Right atrium auricular region (tissue), 2 donors: ENCODE measurements around the gene SMIM13. TPM values are rescaled to one million over a fixed set of nuclear protein-coding genes. Genes with fewer than 3 reads are reported as not detected.

Source experiments
- DNase-seq: peaks from one replicate; pipeline ENCODE4 v3.0.0-alpha.2; 2019; ENCODE audit warnings: low spot score
- H3K27ac ChIP-seq, 2 donors: fragments of 200-600 bp; sonication (generic); 1 replicate in 1 of 2; 2 replicates in 1 of 2; pipeline ENCODE4 v1.5.1; 2016 to 2019
- H3K27me3 ChIP-seq, 2 donors: fragments of 200-600 bp; sonication (generic); one replicate each; pipeline versions ENCODE4 v1.5.1 to v1.6.0; 2017 to 2019
- H3K36me3 ChIP-seq: fragments of 200-600 bp; sonication (generic); one replicate; pipeline ENCODE4 v1.5.1; 2016
- H3K4me1 ChIP-seq, 2 donors: fragments of 200-600 bp; sonication (generic); one replicate each; pipeline versions ENCODE4 v1.5.1 to v1.6.0; 2017 to 2019
- H3K4me3 ChIP-seq, 2 donors: fragments of 200-600 bp; sonication (generic); 1 replicate in 1 of 2; 2 replicates in 1 of 2; pipeline ENCODE4 v1.5.1; 2017 to 2019; ENCODE audit warnings: mild to moderate bottlenecking in 1 of 2, moderate library complexity in 1 of 2
- H3K9me3 ChIP-seq, 2 donors: fragments of 200-600 bp; sonication (generic); one replicate each; pipeline ENCODE4 v1.5.1; 2019
- CTCF ChIP-seq, 2 donors: fragments of 200-600 bp; sonication (generic); IDR thresholded peaks; one replicate each; pipeline ENCODE4 v1.5.1; 2019; ENCODE audit warnings: antibody characterized with exemption in 2 of 2
- total RNA-seq, 2 donors: library from RNA; depleted of rRNA; stranded (reverse); fragments of >200 nt; gene quantifications; one replicate each; pipeline ENCODE4 v1.1.0, GENCODE V29; 2016

Gene SMIM13
- total RNA-seq, 2 donors from 2014 or later: 9.0 to 11.3 TPM

GRCh38 chr6:11072101-11072500 lies 21.5 kb upstream of the SMIM13 start:
- no peak for TF ChIP-seq CTCF (IDR thresholded peaks at IDR 0.05)
- H3K4me3 ChIP-seq: no peak overlapping the region
- no peaks in the 10 kb centered on the region for H3K27me3 ChIP-seq
- H3K36me3 ChIP-seq: no peaks in the 10 kb centered on the region
- H3K9me3 ChIP-seq: no peaks in the 10 kb centered on the region
- no peaks in the 10 kb centered on the region for H3K4me1 ChIP-seq
- DNase-seq: no peak
- no peak overlapping the region for H3K27ac ChIP-seq

- Histone ChIP-seq H3K4me1 (no peaks in the 10 kb centered on the region), H3K27me3 (no peaks in the 10 kb centered on the region), H3K36me3 (no peaks in the 10 kb centered on the region), H3K27ac (no peak overlapping the region), H3K4me3 (no peak overlapping the region), H3K9me3 (no peaks in the 10 kb centered on the region)
- TF ChIP-seq CTCF (IDR thresholded peaks at IDR 0.05): no peak
- DNase-seq: no peak
Measured at GRCh38 chr6:11076540-11076939, 17.1 kb upstream of the SMIM13 start.

- Histone ChIP-seq H3K27ac (no peak overlapping the region), H3K4me3 (no peak overlapping the region), H3K9me3 (no peaks in the 10 kb centered on the region), H3K4me1 (no peaks in the 10 kb centered on the region), H3K27me3 (no peaks in the 10 kb centered on the region), H3K36me3 (no peaks in the 10 kb centered on the region)
- no peak for TF ChIP-seq CTCF (IDR thresholded peaks at IDR 0.05)
- DNase-seq: no peak
Measured at GRCh38 chr6:11078266-11078665, 15.4 kb upstream of the SMIM13 start.

- Histone ChIP-seq H3K9me3 (no peaks in the 10 kb centered on the region), H3K36me3 (no peaks in the 10 kb centered on the region), H3K27me3 (no peaks in the 10 kb centered on the region), H3K4me1 (no peaks in the 10 kb centered on the region), H3K27ac (no peak overlapping the region), H3K4me3 (no peak overlapping the region)
- TF ChIP-seq CTCF (IDR thresholded peaks at IDR 0.05): no peak
- DNase-seq: no peak
Measured at GRCh38 chr6:11080296-11080695, 13.3 kb upstream of the SMIM13 start.

- no peaks in the 10 kb centered on the region for H3K36me3 ChIP-seq
Measured at GRCh38 chr6:11083491-11083890, 10.1 kb upstream of the SMIM13 start.

More at GRCh38 chr6:11083491-11083890, 10.1 kb upstream of the SMIM13 start:
- Histone ChIP-seq H3K4me3 (no peak overlapping the region), H3K27ac (no peak overlapping the region), H3K27me3 (no peaks in the 10 kb centered on the region), H3K9me3 (no peaks in the 10 kb centered on the region), H3K4me1 (no peaks in the 10 kb centered on the region)
- DNase-seq: no peak
- TF ChIP-seq CTCF (IDR thresholded peaks at IDR 0.05): no peak
